Nephron progenitor cell (in vitro differentiated cells): ENCODE data around the gene ELF1.
A peak's percentile ranks its signal among the peaks of the same experiment; 100 is the strongest.

Experiments used
- DNase-seq: peaks from one replicate; pipeline ENCODE4 v3.0.0; 2021
- H3K27ac Mint-ChIP-seq: 2 replicates; pipeline ENCODE4 v1.8.0; 2021; ENCODE audit warnings: mild to moderate bottlenecking, moderate library complexity, mixed read lengths
- H3K27me3 Mint-ChIP-seq: 2 replicates; pipeline ENCODE4 v1.8.0; 2021; ENCODE audit warnings: mild to moderate bottlenecking, low read depth, mixed read lengths; ENCODE audit not compliant: poor library complexity
- H3K36me3 Mint-ChIP-seq: 2 replicates; pipeline ENCODE4 v1.8.0; 2021; ENCODE audit warnings: low read depth, mixed read lengths
- H3K4me1 Mint-ChIP-seq: 2 replicates; pipeline ENCODE4 v1.8.0; 2021; ENCODE audit warnings: mixed read lengths
- H3K4me3 Mint-ChIP-seq: 2 replicates; pipeline ENCODE4 v1.8.0; 2021; ENCODE audit warnings: mild to moderate bottlenecking, moderate library complexity, mixed read lengths
- H3K9me3 Mint-ChIP-seq: 2 replicates; pipeline ENCODE4 v1.8.0; 2021; ENCODE audit warnings: mild to moderate bottlenecking, moderate library complexity, mixed read lengths
- TF ChIP-seq, protein P1 (sequence below): fragments of 200-600 bp; sonication (generic); IDR thresholded peaks from 2 replicates; pipeline ENCODE4 v1.5.0; 2021; ENCODE audit warnings: antibody characterized with exemption

ELF1 gene

DNA sequence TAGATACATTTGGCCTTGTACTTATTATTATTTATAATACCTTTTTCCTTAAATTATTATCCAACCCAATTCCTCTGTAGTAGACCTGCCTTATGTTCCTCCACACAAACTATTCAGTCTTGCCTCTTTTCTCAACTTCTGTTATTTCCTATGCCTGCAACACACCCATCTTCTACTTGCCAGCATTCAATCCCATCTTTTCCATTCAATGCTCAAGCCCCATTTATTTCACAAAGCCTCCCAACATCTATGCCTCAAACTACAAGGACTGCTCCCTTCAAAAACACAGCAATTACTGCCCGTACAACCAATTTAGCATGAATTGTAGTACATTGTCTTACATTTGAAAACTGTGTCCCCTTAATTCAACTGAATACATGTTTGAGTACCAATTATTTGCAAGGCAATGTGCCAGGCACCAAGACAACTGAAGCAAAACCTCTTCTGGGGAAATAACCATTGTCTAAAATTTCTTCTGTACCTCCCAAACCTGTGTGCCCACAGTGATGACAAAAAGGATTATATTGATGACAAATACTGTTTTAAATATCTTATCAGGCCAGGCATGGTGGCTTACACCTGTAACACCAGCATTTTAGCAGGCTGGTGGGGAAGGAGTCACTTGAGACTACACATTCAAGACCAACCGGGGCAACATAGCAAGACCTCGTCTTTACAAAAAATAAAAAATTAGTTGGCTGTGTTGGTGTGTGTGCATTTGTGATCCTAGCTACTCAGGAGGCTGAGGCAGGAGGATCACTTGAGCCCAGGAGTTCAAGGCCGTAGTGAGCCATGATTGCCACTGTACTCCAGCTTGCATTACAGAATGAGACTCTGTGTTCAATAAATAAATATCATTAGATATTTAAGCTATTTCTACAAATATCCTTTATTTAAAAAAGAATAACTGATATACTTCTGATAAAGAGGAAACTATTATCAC, 35.1 kb downstream of the ELF1 start:
- H3K27me3 Mint-ChIP-seq: no peaks in the 10 kb centered on the region

DNA sequence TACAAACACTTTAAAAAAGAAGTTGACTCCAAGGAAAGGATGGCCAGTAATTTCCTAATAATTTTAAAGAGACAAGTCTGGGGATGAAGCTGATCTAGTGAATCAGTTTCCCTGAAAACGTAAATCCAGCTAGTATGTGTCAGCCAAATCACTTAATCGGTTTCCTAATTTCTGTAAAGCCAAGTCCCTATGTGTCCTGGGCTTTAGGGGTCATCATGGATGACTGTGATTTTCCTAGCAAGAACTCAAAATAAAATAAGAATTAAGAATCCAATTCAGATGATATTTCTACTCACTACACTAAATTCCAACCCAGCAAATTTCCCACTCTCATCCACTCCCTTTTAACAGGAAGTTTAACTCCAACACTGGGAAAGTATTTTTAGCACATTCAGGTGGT, 35.9 kb downstream of the ELF1 start:
- H3K36me3 Mint-ChIP-seq: no peaks in the 10 kb centered on the region
- no peak overlapping the region for H3K27ac Mint-ChIP-seq
- H3K4me1 Mint-ChIP-seq: peaks cover 23% of the 10 kb centered on the region
- TF ChIP-seq, protein P1, sequence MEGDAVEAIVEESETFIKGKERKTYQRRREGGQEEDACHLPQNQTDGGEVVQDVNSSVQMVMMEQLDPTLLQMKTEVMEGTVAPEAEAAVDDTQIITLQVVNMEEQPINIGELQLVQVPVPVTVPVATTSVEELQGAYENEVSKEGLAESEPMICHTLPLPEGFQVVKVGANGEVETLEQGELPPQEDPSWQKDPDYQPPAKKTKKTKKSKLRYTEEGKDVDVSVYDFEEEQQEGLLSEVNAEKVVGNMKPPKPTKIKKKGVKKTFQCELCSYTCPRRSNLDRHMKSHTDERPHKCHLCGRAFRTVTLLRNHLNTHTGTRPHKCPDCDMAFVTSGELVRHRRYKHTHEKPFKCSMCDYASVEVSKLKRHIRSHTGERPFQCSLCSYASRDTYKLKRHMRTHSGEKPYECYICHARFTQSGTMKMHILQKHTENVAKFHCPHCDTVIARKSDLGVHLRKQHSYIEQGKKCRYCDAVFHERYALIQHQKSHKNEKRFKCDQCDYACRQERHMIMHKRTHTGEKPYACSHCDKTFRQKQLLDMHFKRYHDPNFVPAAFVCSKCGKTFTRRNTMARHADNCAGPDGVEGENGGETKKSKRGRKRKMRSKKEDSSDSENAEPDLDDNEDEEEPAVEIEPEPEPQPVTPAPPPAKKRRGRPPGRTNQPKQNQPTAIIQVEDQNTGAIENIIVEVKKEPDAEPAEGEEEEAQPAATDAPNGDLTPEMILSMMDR: no peak
- no peak overlapping the region for H3K4me3 Mint-ChIP-seq
- no peak for DNase-seq
- no peaks in the 10 kb centered on the region for H3K9me3 Mint-ChIP-seq
- no peaks in the 10 kb centered on the region for H3K27me3 Mint-ChIP-seq

More for the DNA sequence above, 35.1 kb downstream of the ELF1 start:
- H3K9me3 Mint-ChIP-seq: no peaks in the 10 kb centered on the region
- TF ChIP-seq, protein P1: no peak
- no peak for DNase-seq
- H3K4me1 Mint-ChIP-seq: peaks cover 23% of the 10 kb centered on the region
- H3K36me3 Mint-ChIP-seq: no peaks in the 10 kb centered on the region
- H3K27ac Mint-ChIP-seq: peak overlapping the region; percentile 76
- H3K4me3 Mint-ChIP-seq: no peak overlapping the region

GRCh38 chr13:40982772-40983171, 36.3 kb downstream of the ELF1 start:
- Mint-ChIP-seq H3K27me3 (no peaks in the 10 kb centered on the region), H3K36me3 (peaks cover 1% of the 10 kb centered on the region), H3K9me3 (no peaks in the 10 kb centered on the region), H3K27ac (no peak overlapping the region), H3K4me3 (no peak overlapping the region), H3K4me1 (peaks cover 23% of the 10 kb centered on the region)
- TF ChIP-seq, protein P1: no peak
- DNase-seq: no peak

DNA sequence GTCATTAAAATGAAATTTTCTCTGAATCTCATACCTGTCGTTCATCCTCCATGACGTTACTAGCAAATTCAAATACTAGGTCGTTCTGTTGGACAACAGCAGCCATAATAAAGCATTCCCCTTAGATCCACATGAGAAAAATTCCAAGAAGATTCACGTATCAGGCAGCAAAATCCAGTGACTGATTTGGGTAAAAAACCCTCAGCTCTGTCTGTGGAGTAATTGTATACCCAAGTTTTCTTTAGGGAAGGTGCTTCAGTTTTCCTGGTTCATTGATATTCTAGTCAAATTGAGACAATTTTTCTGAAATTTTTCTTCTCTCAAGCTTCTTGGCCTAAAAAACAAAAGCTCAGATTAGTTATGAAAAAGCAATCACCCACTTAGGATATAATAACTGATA, 37.2 kb downstream of the ELF1 start:
- Mint-ChIP-seq H3K27me3 (no peaks in the 10 kb centered on the region), H3K27ac (no peak overlapping the region), H3K4me3 (no peak overlapping the region), H3K36me3 (peaks cover 3% of the 10 kb centered on the region), H3K9me3 (no peaks in the 10 kb centered on the region), H3K4me1 (peaks cover 23% of the 10 kb centered on the region)
- no peak for DNase-seq
- TF ChIP-seq, protein P1: no peak

DNA sequence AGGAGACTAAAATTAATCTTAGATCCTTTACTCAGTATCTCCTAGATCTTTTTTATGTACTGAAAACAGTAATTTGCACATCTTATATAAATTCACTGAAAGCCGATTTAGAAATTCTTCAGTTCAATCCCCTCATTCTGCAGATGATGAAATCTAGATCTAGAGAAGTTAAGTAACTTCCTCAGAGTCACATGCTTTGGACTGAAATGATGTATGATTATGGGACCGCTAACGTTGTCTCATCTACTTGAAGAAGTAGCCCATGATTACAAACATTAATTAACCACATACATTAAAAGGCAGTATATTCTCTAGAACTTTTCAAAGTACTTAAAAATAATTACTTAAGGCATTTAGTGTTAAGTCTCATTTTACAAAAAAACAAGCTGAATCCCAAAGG, 37.8 kb downstream of the ELF1 start:
- Mint-ChIP-seq H3K27ac (peak overlapping the region; percentile 9), H3K27me3 (no peaks in the 10 kb centered on the region), H3K4me1 (peaks cover 23% of the 10 kb centered on the region), H3K36me3 (peaks cover 3% of the 10 kb centered on the region), H3K9me3 (no peaks in the 10 kb centered on the region), H3K4me3 (no peak overlapping the region)
- TF ChIP-seq, protein P1: no peak
- no peak for DNase-seq

- no peaks in the 10 kb centered on the region for H3K27me3 Mint-ChIP-seq
- no peak overlapping the region for H3K4me3 Mint-ChIP-seq
- H3K36me3 Mint-ChIP-seq: peaks cover 3% of the 10 kb centered on the region
- peaks cover 23% of the 10 kb centered on the region for H3K4me1 Mint-ChIP-seq
- TF ChIP-seq, protein P1: no peak
- H3K9me3 Mint-ChIP-seq: no peaks in the 10 kb centered on the region
- DNase-seq: no peak
- no peak overlapping the region for H3K27ac Mint-ChIP-seq
Measured at GRCh38 chr13:40980461-40980860, 38.7 kb downstream of the ELF1 start.
